ENCODE data around the gene KLK14. TPM values are rescaled to one million over a fixed set of nuclear protein-coding genes. Genes with fewer than 3 reads are reported as not detected.

The KLK14 gene
- total RNA-seq, 2 experiments from 2014 or later = 0.84 TPM; not detected in 1

- Histone ChIP-seq H3K9me3 (ENCODE audit: low read length) (0 out of 2 replicates have a peak, but pooled peaks cover 13% of the 10 kb centered on the region), H3K79me2 (ENCODE audit: insufficient read depth, low read depth, low read length) (no peaks in the 10 kb centered on the region), H3K4me2 (ENCODE audit: low read length) (no peak overlapping the region), H3K9me2 (ENCODE audit: insufficient read depth, low read length) (no peaks in the 10 kb centered on the region), H3K36me3 (ENCODE audit: insufficient read depth, low read length) (no peaks in the 10 kb centered on the region), H3K4me1 (ENCODE audit: insufficient read depth, low read length, poor library complexity, severe bottlenecking) (no peaks in the 10 kb centered on the region), H3K27ac (ENCODE audit: low read depth, low read length, poor library complexity, severe bottlenecking) (no peak overlapping the region), H2AFZ (ENCODE audit: low read length) (no peak overlapping the region), H3K4me3 (ENCODE audit: low read depth, low read length, poor library complexity, severe bottlenecking) (no peak overlapping the region), H4K20me1 (ENCODE audit: insufficient read depth, low read length) (no peaks in the 10 kb centered on the region)
- no peak for DNase-seq (ENCODE audit: low spot score)
- CTCF ChIA-PET (ENCODE audit: unreplicated experiment) = no interaction called here
- intact Hi-C loops (cut with micrococcal nuclease; ENCODE audit: unreplicated experiment) = no loop called here
- TF ChIP-seq EZH2phosphoT487 (IDR thresholded peaks at IDR 0.05; ENCODE audit: borderline replicate concordance, low read depth, low read length) (no peak), CTCF (conservative IDR thresholded peaks at IDR 0.05; ENCODE audit: low read length) (no peak)
- POLR2A ChIA-PET = no interaction called here
- no TSS peak for BruUV-seq (replicated peaks)
These were observed 6.7 kb downstream of the KLK14 start for GRCh38 chr19:51075998-51076397.

- no peak for DNase-seq (ENCODE audit: low spot score)
- intact Hi-C loops (cut with micrococcal nuclease; ENCODE audit: unreplicated experiment) = no loop called here
- no TSS peak for BruUV-seq (replicated peaks)
- no peaks in the 10 kb centered on the region for H3K4me1 ChIP-seq (ENCODE audit: insufficient read depth, low read length, poor library complexity, severe bottlenecking)
- 0 out of 2 replicates have a peak, but pooled peaks cover 13% of the 10 kb centered on the region for H3K9me3 ChIP-seq (ENCODE audit: low read length)
- H3K9me2 ChIP-seq (ENCODE audit: insufficient read depth, low read length) = no peaks in the 10 kb centered on the region
- CTCF ChIA-PET (ENCODE audit: unreplicated experiment) = no interaction called here
- H3K27ac ChIP-seq (ENCODE audit: low read depth, low read length, poor library complexity, severe bottlenecking) = no peak overlapping the region
- no peaks in the 10 kb centered on the region for H3K79me2 ChIP-seq (ENCODE audit: insufficient read depth, low read depth, low read length)
- TF ChIP-seq EZH2phosphoT487 (IDR thresholded peaks at IDR 0.05; ENCODE audit: borderline replicate concordance, low read depth, low read length) (no peak), CTCF (conservative IDR thresholded peaks at IDR 0.05; ENCODE audit: low read length) (no peak)
- no peaks in the 10 kb centered on the region for H3K36me3 ChIP-seq (ENCODE audit: insufficient read depth, low read length)
- H3K4me2 ChIP-seq (ENCODE audit: low read length) = no peak overlapping the region
- no peaks in the 10 kb centered on the region for H4K20me1 ChIP-seq (ENCODE audit: insufficient read depth, low read length)
- no peak overlapping the region for H3K4me3 ChIP-seq (ENCODE audit: low read depth, low read length, poor library complexity, severe bottlenecking)
- POLR2A ChIA-PET = no interaction called here
- no peak overlapping the region for H2AFZ ChIP-seq (ENCODE audit: low read length)
These were observed 11.6 kb downstream of the KLK14 start for GRCh38 chr19:51071095-51071405.

- Histone ChIP-seq H3K9me3 (ENCODE audit: low read length) (0 out of 2 replicates have a peak, but pooled peaks cover 13% of the 10 kb centered on the region), H4K20me1 (ENCODE audit: insufficient read depth, low read length) (no peaks in the 10 kb centered on the region), H3K4me2 (ENCODE audit: low read length) (no peak overlapping the region), H3K36me3 (ENCODE audit: insufficient read depth, low read length) (no peaks in the 10 kb centered on the region), H3K9me2 (ENCODE audit: insufficient read depth, low read length) (no peaks in the 10 kb centered on the region), H3K4me1 (ENCODE audit: insufficient read depth, low read length, poor library complexity, severe bottlenecking) (no peaks in the 10 kb centered on the region), H2AFZ (ENCODE audit: low read length) (no peak overlapping the region), H3K4me3 (ENCODE audit: low read depth, low read length, poor library complexity, severe bottlenecking) (no peak overlapping the region), H3K79me2 (ENCODE audit: insufficient read depth, low read depth, low read length) (no peaks in the 10 kb centered on the region), H3K27ac (ENCODE audit: low read depth, low read length, poor library complexity, severe bottlenecking) (no peak overlapping the region)
- BruUV-seq (replicated peaks) = no TSS peak
- ChIA-PET CTCF (ENCODE audit: unreplicated experiment) (no interaction called here), POLR2A (no interaction called here)
- intact Hi-C loops (cut with micrococcal nuclease; ENCODE audit: unreplicated experiment) = no loop called here
- TF ChIP-seq CTCF (conservative IDR thresholded peaks at IDR 0.05; ENCODE audit: low read length) (no peak), EZH2phosphoT487 (IDR thresholded peaks at IDR 0.05; ENCODE audit: borderline replicate concordance, low read depth, low read length) (no peak)
- DNase-seq (ENCODE audit: low spot score) = no peak
These were observed 12.2 kb downstream of the KLK14 start for GRCh38 chr19:51070334-51071094.

All from OCI-LY7 (cell line).